ENCODE data around the gene IQCE. TPM values are rescaled to one million over a fixed set of nuclear protein-coding genes. Genes with fewer than 3 reads are reported as not detected.

The IQCE gene
- total RNA-seq, 1 experiment from 2014 or later, result 21.4 TPM

- Histone ChIP-seq H3K4me1 (ENCODE audit: control insufficient read depth in 1 of 2, insufficient read depth in 2 of 2, low read length in 2 of 2) (no peaks in the 10 kb centered on the region), H3K9me3 (ENCODE audit: control insufficient read depth in 1 of 2, insufficient read depth in 1 of 2, low read depth in 1 of 2, low read length in 2 of 2) (no peaks in the 10 kb centered on the region), H4K20me1 (ENCODE audit: insufficient read depth) (no peaks in the 10 kb centered on the region), H3K36me3 (ENCODE audit: control insufficient read depth in 1 of 2, insufficient read depth in 2 of 2, low read length in 2 of 2) (peaks cover 31 to 38% of the 10 kb centered on the region in 2 experiments), H3K27ac (ENCODE audit: low read depth, low read length) (no peak overlapping the region), H2AFZ (ENCODE audit: low read depth, low read length, poor library complexity, severe bottlenecking) (no peak overlapping the region), H3K79me2 (ENCODE audit: insufficient read depth, low read length) (peaks cover 4% of the 10 kb centered on the region; the same call in 1 of the 2 replicates), H3K9me2 (ENCODE audit: insufficient read depth) (no peaks in the 10 kb centered on the region), H3K9ac (ENCODE audit: low read length) (no peak overlapping the region), H3K4me2 (ENCODE audit: low read length) (no peak overlapping the region), H3K27me3 (ENCODE audit: insufficient read depth, low read length) (no peaks in the 10 kb centered on the region), H3K4me3 (replicated peaks in 1 of 2; ENCODE audit: low read depth in 1 of 2, low read length in 2 of 2) (no peak overlapping the region)
- TF ChIP-seq CTCF (IDR thresholded peaks at IDR 0.05 in 2 of 3, conservative IDR thresholded peaks at IDR 0.05 in 1 of 3; ENCODE audit: borderline replicate concordance in 1 of 3, insufficient read depth in 1 of 3, low read depth in 2 of 3, low read length in 2 of 3), result no peak
- no peak for TF ChIP-seq SRF (IDR thresholded peaks at IDR 0.05; ENCODE audit: low read depth)
- TF ChIP-seq REST (IDR thresholded peaks at IDR 0.05; ENCODE audit: low read depth), result no peak
- no peak for TF ChIP-seq ZFX (IDR thresholded peaks at IDR 0.05)
- TF ChIP-seq EGR1 (IDR thresholded peaks at IDR 0.05; ENCODE audit: low read depth), result no peak
- TF ChIP-seq POLR2AphosphoS5 (IDR thresholded peaks at IDR 0.05; ENCODE audit: low read depth, low read length), result no peak
- TF ChIP-seq ELF1 (IDR thresholded peaks at IDR 0.05; ENCODE audit: borderline replicate concordance, low read depth), result no peak
- no peak for TF ChIP-seq POLR2A (IDR thresholded peaks at IDR 0.05; ENCODE audit: borderline replicate concordance, extremely low read depth, insufficient read depth, insufficient read length)
- TF ChIP-seq, protein P1, sequence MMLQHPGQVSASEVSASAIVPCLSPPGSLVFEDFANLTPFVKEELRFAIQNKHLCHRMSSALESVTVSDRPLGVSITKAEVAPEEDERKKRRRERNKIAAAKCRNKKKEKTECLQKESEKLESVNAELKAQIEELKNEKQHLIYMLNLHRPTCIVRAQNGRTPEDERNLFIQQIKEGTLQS (IDR thresholded peaks at IDR 0.05), result no peak
- TF ChIP-seq, protein P2, sequence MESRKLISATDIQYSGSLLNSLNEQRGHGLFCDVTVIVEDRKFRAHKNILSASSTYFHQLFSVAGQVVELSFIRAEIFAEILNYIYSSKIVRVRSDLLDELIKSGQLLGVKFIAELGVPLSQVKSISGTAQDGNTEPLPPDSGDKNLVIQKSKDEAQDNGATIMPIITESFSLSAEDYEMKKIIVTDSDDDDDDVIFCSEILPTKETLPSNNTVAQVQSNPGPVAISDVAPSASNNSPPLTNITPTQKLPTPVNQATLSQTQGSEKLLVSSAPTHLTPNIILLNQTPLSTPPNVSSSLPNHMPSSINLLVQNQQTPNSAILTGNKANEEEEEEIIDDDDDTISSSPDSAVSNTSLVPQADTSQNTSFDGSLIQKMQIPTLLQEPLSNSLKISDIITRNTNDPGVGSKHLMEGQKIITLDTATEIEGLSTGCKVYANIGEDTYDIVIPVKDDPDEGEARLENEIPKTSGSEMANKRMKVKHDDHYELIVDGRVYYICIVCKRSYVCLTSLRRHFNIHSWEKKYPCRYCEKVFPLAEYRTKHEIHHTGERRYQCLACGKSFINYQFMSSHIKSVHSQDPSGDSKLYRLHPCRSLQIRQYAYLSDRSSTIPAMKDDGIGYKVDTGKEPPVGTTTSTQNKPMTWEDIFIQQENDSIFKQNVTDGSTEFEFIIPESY (IDR thresholded peaks at IDR 0.05; ENCODE audit: extremely low read depth, insufficient replicate concordance, low read length), result no peak
- no peak for TF ChIP-seq FOSL1 (IDR thresholded peaks at IDR 0.05; ENCODE audit: low read depth)
- RAD21 ChIA-PET (ENCODE audit: low non-redundant PET in 1 of 2, low total read pairs in 2 of 2, uncharacterized antibody in 2 of 2, unreplicated experiment in 2 of 2), result no interaction called here
- intact Hi-C loops (cut with micrococcal nuclease), result no loop called here
- BruUV-seq (replicated peaks), result no TSS peak
- POLR2A ChIA-PET, result no interaction called here
- no peak for DNase-seq (ENCODE audit: low read depth, low spot score)
- ATAC-seq, result no peak
- CTCF ChIA-PET, result no interaction called here
Measured at GRCh38 chr7:2546776-2547586, 11.8 kb upstream of the IQCE start.
